Activated B cell treated with CpG ODN at 0.5 μM for 24 hours (primary cell): ENCODE data around the gene MSS51. TPM values are rescaled to one million over a fixed set of nuclear protein-coding genes. Genes with fewer than 3 reads are reported as not detected.
A peak's percentile ranks its signal among the peaks of the same experiment; 100 is the strongest.

Experiments used
- ATAC-seq: fragments of 200-7000 bp; cut with Tn5 transposase; one replicate; pipeline ENCODE4 v1.10.0; 2021; ENCODE audit warnings: low read depth, mild to moderate bottlenecking, moderate library complexity
- CTCF ChIA-PET: fragments of 350-600 bp; sonication (Branson Sonifier 250); formaldehyde crosslinking; loops from one replicate; lab custom pipeline; 2021; ENCODE audit warnings: antibody characterized with exemption; lab: Charles Lee
- POLR2A ChIA-PET: fragments of 350-600 bp; sonication (Branson Sonifier 250); formaldehyde crosslinking; loops from one replicate; lab custom pipeline; 2021; ENCODE audit warnings: antibody characterized with exemption; lab: Charles Lee
- DNase-seq: peaks from one replicate; pipeline ENCODE4 v3.0.0; 2022
- H3K27ac Mint-ChIP-seq: one replicate; pipeline ENCODE4 v1.8.0; 2020; ENCODE audit warnings: mixed read lengths
- H3K27me3 Mint-ChIP-seq: one replicate; pipeline ENCODE4 v1.8.0; 2021; ENCODE audit warnings: mixed read lengths
- H3K36me3 Mint-ChIP-seq: one replicate; pipeline ENCODE4 v1.8.0; 2021; ENCODE audit warnings: low read depth, mixed read lengths
- H3K4me1 Mint-ChIP-seq: one replicate; pipeline ENCODE4 v1.8.0; 2021; ENCODE audit warnings: mixed read lengths
- H3K4me3 Mint-ChIP-seq: one replicate; pipeline ENCODE4 v1.8.0; 2020; ENCODE audit warnings: mild to moderate bottlenecking, mixed read lengths
- H3K9me3 Mint-ChIP-seq: one replicate; pipeline ENCODE4 v1.8.0; 2020; ENCODE audit warnings: mixed read lengths
- CTCF ChIP-seq: fragments of 200-600 bp; IDR thresholded peaks from one replicate; pipeline ENCODE4 v1.8.0; 2022; ENCODE audit warnings: antibody characterized with exemption, mild to moderate bottlenecking
- intact Hi-C: fragments of 100-400 bp; cut with micrococcal nuclease; formaldehyde crosslinking; loops from one replicate; pipeline ENCODE4 v1.15.1; 2024
- total RNA-seq: library from RNA; stranded (reverse); gene quantifications from 2 replicates; pipeline ENCODE4 v1.2.3, GENCODE V29; 2022

MSS51 gene
- 4.0 and 5.2 TPM in 2 replicates for total RNA-seq

- ATAC-seq, result no peak
- Mint-ChIP-seq H3K27ac (no peak within 1 kb of the TSS), H3K36me3 (peaks cover 26% of the 10 kb centered on the region), H3K4me3 (no peak within 1 kb of the TSS), H3K4me1 (no peaks in the 10 kb centered on the region), H3K9me3 (no peaks in the 10 kb centered on the region), H3K27me3 (no peaks in the 10 kb centered on the region)
- TF ChIP-seq CTCF, result no peak
- ChIA-PET CTCF (no interaction called here), POLR2A (no interaction called here)
- intact Hi-C loops, result no loop called here
- DNase-seq, result no peak
These were observed at the start of gene MSS51 for GRCh38 chr10:73433538-73433867. Gene MSS51, minus strand, starts transcription at chr10:73433561. Its CDS starts 5,277 bp downstream, at chr10:73428284.

- CTCF ChIA-PET, result no interaction called here
- POLR2A ChIA-PET, result interaction anchor here (0.6 to 1.6 kb wide), 2 partner anchors 16 to 20 kb away, joined by 3 to 7 read pairs; partner anchors contain the start of gene PPP3CB
These were observed 46.8 kb upstream of the MSS51 start for GRCh38 chr10:73480158-73480557.

GRCh38 chr10:73478636-73479035 is 45.3 kb upstream of the MSS51 start:
- H3K27ac Mint-ChIP-seq, result no peak overlapping the region
- no peak for ATAC-seq
- no peak overlapping the region for H3K4me3 Mint-ChIP-seq
- peaks cover 21% of the 10 kb centered on the region for H3K4me1 Mint-ChIP-seq
- DNase-seq, result no peak
- intact Hi-C loops, result loop anchor here (2.0 kb wide), 1 partner anchor 16 kb away; no protein-coding TSS in a partner anchor
- no peaks in the 10 kb centered on the region for H3K9me3 Mint-ChIP-seq
- H3K36me3 Mint-ChIP-seq, result peaks cover 51% of the 10 kb centered on the region
- H3K27me3 Mint-ChIP-seq, result no peaks in the 10 kb centered on the region
- CTCF ChIA-PET, result no interaction called here
- POLR2A ChIA-PET, result interaction anchor here (1.0 kb wide), 1 partner anchor 17 kb away, joined by 8 read pairs; the partner anchor contains the start of gene PPP3CB
- no peak for TF ChIP-seq CTCF

More at GRCh38 chr10:73480158-73480557, 46.8 kb upstream of the MSS51 start:
- no peak for TF ChIP-seq CTCF
- DNase-seq (no peak), ATAC-seq (peak; percentile 31)
- Mint-ChIP-seq H3K4me3 (no peak overlapping the region), H3K27me3 (no peaks in the 10 kb centered on the region), H3K27ac (no peak overlapping the region), H3K4me1 (peaks cover 21% of the 10 kb centered on the region), H3K9me3 (no peaks in the 10 kb centered on the region), H3K36me3 (peaks cover 44% of the 10 kb centered on the region)
- intact Hi-C loops, result no loop called here

- ATAC-seq, result no peak
- Mint-ChIP-seq H3K36me3 (peaks cover 71% of the 10 kb centered on the region), H3K9me3 (no peaks in the 10 kb centered on the region), H3K4me3 (no peak overlapping the region), H3K4me1 (peaks cover 19% of the 10 kb centered on the region), H3K27ac (no peak overlapping the region), H3K27me3 (no peaks in the 10 kb centered on the region)
- no peak for DNase-seq
- no peak for TF ChIP-seq CTCF
- intact Hi-C loops, result no loop called here
- ChIA-PET POLR2A (interaction anchor here (0.6 kb wide), 1 partner anchor 11 kb away, joined by 10 read pairs; no protein-coding TSS in a partner anchor), CTCF (no interaction called here)
These were observed 37.9 kb upstream of the MSS51 start for GRCh38 chr10:73471226-73471625.

GRCh38 chr10:73469579-73469978 is 36.2 kb upstream of the MSS51 start:
- ChIA-PET CTCF (no interaction called here), POLR2A (interaction anchor here (1.8 kb wide), 1 partner anchor 26 kb away, joined by 8 read pairs; the partner anchor contains the start of gene PPP3CB)
- Mint-ChIP-seq H3K9me3 (no peaks in the 10 kb centered on the region), H3K36me3 (peaks cover 72% of the 10 kb centered on the region), H3K4me3 (no peak overlapping the region), H3K27me3 (no peaks in the 10 kb centered on the region), H3K4me1 (peaks cover 19% of the 10 kb centered on the region), H3K27ac (peak overlapping the region; percentile 0)
- DNase-seq (no peak), ATAC-seq (no peak)
- no peak for TF ChIP-seq CTCF
- intact Hi-C loops, result no loop called here
